GM19397 (cell line): ENCODE results near the gene LYSET.
A peak's percentile ranks its signal among the peaks of the same experiment; 100 is the strongest.
"Not testable (repeated sequence)": the region's sequence is repeated elsewhere in the genome, so short reads cannot be mapped to it uniquely, and the experiment has no call there.

Experiments used
- ATAC-seq: cut with Tn5 transposase; IDR thresholded peaks from one replicate; pipeline ENCODE4 v1.9.1; 2021; ENCODE audit warnings: mild to moderate bottlenecking, moderate library complexity; ENCODE audit not compliant: unreplicated experiment

LYSET gene

DNA sequence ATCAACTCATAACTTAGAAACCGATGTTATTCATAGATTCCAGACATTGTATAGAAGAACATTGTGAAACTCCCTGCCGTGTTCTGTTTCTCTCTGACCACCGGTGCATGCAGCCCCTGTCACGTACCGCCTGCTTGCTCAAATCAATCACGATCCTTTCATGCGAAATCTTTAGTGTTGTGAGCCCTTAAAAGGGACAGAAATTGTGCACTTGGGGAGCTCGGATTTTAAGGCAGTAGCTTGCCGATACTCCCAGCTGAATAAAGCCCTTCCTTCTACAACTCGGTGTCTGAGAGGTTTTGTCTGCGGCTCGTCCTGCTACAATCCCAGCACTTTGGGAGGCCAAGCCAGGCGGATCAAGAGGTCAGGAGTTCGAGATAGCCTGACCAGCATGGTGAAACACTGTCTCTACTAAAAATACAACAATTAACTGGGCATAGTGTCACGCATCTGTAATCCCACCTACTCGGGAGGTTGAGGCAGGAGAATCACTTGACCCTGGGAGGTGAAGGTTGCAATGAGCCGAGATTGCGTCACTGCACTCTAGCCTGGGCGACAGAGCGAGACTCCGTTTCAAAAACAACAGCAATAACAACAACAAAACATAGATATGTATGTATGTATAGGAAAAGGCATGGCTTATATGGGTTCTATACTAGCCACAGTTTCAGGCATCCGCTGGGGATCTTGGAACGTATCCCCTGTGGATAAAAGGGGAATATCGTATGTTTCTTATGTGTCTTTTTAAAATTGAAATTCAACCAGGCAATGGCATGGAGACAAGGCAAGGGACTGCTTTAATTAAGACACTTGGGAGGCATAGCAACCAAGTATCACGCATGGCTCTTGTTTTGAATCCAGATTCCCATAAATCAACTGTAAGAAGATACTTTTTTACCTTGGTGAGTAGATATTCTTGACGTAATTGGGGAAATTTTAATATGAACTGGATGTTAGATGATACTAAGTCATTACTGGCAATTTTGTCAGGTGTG, 19.5 kb upstream of the LYSET start:
- not testable (repeated sequence) for ATAC-seq

DNA sequence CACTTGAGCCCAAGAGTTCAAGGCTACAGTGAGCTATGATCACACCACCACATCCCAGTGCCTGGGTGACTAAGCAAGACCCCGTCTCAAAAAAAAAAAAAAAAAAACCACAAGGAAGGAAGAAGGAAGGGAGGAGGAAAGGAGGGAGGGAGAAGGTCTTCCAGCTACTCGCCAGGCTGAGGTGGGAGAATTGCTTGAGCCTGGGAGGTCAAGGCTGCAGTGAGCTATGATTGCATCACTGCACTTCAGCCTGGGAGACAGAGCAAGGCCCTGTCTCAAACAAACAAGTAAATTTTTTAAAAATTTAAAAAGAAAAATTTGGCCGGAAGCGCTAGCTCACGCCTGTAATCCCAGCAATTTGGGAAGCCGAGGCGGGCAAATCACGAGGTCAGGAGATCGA, 16.5 kb upstream of the LYSET start:
- not testable (repeated sequence) for ATAC-seq

DNA sequence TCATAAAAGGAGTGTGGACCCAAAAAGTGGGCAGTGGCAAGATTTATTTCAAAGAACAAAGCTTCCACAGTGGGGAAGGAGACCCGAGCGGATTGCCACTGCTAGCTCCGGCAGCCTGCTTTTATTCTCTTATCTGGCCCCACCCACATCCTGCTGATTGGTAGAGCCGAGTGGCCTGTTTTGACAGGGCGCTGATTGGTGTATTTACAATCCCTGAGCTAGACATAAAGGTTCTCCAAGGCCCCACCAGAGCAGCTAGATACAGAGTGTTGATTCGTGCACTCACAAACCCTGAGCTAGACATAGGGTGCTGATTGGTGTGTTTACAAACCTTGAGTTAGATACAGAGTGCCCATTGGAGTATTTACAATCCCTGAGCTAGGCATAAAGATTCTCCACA, 15.5 kb upstream of the LYSET start:
- ATAC-seq = not testable (repeated sequence)

DNA sequence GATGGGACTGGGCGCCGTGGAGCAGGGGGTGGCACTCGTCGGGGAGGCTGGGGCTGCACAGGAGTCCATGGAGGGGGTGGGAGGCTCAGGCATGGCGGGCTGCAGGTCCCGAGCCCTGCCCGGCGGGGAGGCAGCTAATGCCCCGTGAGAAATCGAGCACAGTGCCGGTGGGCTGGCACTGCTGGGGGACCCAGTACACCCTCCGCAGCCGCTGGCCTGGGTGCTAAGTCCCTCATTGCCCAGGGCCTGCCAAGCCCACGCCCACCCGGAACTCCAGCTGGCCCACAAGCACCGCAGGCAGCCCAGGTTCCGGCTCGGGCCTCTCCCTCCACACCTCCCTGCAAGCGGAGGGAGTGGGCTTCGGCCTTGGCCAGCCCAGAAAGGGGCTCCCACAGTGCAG, 15.0 kb upstream of the LYSET start:
- ATAC-seq = not testable (repeated sequence)

GRCh38 chr14:93171376-93171775, 13.7 kb upstream of the LYSET start:
- no peak for ATAC-seq

DNA sequence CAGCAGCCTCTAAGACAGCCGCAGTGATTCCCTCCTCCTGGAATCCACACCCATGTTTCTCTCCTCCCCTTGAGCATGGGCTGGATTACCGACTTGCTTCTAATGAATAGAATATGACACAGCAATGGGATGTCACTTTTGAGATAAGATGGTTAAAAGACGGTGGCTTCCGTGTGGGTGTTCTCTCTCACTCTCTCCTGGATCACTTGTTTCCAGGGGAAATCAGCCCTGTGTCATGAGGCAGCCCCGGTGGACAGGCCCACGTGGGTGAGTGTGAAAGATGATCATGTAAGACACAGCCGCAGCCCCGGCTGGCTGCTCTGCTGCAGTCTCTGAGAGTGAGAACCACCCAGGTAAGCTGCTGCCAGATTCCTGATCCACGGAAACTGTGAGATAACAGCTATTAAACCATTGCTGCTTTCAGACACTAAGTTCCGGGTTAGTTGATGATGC, 11.1 kb upstream of the LYSET start:
- no peak for ATAC-seq

- not testable (repeated sequence) for ATAC-seq
Observed at GRCh38 chr14:93174731-93175130, 10.4 kb upstream of the LYSET start.

DNA sequence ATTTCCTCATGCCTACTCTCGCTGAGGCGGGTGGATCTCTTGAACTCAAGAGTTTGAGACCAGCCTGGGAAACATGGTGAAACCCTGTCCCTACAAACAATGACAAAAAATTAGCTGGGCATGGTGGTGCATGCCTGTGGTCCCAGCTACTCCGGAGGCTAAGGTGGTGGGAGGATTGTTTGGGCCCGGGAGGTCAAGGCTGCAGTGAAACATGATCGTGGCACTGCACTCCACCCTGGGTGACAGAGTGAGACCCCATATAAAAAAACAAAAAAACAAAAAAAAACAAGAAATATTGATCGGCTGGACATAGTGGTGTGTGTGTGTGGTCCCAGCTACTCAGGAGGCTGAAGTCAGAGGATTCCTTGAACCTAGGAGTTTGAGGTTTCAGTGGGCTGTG, 9.6 kb upstream of the LYSET start:
- ATAC-seq = no peak

DNA sequence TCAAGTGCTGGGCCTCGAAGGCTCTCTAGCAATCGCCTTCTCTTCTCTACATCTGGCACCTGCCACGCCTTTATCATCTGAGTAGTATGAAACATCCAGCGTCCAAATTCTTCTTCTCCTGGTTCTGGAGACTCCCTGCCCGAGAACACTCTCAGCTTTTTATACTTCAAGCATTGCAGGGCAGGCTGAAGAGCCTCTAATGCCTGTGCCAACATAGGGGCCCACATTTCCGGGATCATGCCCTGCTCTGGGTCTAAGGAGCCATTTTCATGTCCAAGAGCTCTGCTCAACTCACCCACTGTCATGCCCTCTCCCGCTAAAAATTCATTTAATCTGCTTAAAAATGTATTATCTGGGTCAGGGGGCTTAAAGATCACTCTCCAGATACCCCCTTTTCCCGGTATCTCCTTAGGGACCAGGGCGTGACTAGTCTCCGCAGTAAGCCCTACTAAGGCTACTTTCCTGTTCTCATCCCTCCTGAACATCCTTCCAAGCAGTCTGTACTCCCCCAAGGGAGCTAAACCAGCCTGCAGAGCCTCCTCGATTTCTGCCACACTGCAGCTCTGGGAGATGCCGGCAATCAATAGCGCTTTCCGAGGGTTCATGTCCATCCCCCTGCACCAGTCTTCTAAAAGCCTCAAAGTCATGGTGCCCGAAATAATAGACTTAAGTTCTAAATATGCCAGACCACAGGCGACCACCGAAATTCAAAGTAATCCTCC, 1.4 kb upstream of the LYSET start:
- ATAC-seq = no peak

DNA sequence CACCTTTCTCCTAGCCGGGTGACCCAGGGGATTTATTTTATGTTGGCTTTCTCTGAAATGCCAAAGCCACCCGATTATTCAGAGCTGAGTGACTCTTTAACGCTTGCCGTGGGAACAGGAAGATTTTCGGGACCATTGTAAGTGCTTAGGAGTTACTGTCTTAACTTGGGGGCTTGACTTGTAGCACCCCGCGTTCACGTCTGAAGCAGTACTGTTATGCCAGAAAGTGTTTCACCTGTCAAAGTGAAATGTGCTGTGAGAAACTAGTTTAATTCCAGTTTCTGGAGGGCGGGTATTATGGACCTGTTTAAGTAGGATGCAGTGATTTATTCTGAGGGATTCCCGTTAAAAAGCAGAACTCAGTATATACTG, 218 bp downstream of the LYSET start:
- no peak for ATAC-seq

- no peak for ATAC-seq
Observed at GRCh38 chr14:93186466-93186865, 1.3 kb downstream of the LYSET start.

- no peak for ATAC-seq
Observed at GRCh38 chr14:93186956-93187355, 1.8 kb downstream of the LYSET start.

- no peak for ATAC-seq
Observed at GRCh38 chr14:93195316-93195999, 10.3 kb downstream of the LYSET start.

- ATAC-seq = no peak
Observed at GRCh38 chr14:93199031-93199430, 13.9 kb downstream of the LYSET start.

GRCh38 chr14:93200553-93200952, 15.4 kb downstream of the LYSET start:
- ATAC-seq = no peak

DNA sequence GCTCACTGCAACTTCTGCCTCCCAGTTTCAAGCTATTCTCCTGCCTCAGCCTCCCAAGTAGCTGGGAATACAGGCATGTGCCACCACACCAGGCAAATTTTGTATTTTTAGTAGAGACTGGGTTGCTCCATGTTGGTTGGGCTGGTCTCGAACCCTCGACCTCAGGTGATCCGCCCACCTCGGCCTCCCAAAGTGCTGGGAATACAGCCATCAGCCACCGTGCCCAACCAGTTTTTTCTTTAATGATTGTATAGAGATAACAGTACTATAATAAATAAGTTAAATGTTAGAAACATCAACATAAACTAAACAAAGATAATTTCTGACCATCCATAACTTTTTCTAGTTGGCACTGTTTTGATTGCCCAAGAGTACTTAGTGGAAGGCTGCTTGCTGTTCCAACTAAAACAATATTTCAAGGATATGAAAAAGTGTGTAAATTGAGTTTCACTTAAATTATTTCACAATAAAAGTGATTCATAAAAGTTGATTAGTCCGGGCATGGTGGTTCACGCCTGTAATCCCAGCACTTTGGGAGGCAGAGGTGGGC, 16.1 kb downstream of the LYSET start:
- no peak for ATAC-seq

- peak; percentile 85 for ATAC-seq
Observed at GRCh38 chr14:93206793-93207467, 21.8 kb downstream of the LYSET start, which contains the start of the genes GON7 and UBR7. GON7 (minus strand) TSS chr14:93207065; CDS start chr14:93207037, 28 bp downstream. UBR7 (plus strand) TSS chr14:93207256; CDS start chr14:93207292, 36 bp downstream.

DNA sequence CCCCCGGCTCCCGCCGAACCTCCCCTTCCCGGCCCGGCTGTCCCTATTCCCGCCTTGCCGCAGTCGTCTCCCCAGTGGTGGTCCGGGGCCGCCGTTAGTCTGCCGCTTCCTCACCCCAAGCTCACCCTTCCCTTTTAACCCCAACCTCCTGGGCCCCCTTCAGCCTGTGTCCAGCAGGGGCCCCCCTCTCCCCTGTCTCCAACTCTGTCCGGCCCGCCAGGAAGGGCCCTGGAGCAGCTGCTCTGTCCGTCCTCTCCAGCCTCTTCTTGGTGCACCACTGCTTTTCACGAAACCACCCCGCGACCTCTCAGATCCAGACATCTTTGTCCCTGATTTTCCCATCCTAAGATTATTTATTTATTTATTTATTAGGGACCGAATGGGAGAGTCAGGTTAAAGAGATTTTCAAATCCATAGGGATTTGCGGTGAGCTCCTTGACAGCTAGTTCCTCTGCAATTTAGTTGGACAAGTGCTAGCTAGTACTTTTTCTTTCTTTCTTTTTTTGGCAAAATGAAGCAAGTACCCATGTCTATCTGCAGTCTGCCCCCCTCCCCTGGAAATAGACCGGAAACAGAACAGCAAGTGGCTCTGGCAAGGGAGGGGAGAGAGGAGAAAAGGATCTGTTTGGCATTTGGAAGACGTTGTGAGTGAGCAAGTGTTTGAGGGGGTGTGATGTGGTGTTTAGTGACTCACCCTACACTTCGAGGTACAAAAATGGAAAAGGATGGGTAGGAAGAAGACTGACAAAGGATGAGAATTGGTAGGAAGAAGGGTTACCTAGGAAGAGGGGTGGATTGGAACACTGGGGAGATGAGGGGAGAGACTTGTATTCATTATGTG, 22.6 kb downstream of the LYSET start:
- ATAC-seq = peak; percentile 36

DNA sequence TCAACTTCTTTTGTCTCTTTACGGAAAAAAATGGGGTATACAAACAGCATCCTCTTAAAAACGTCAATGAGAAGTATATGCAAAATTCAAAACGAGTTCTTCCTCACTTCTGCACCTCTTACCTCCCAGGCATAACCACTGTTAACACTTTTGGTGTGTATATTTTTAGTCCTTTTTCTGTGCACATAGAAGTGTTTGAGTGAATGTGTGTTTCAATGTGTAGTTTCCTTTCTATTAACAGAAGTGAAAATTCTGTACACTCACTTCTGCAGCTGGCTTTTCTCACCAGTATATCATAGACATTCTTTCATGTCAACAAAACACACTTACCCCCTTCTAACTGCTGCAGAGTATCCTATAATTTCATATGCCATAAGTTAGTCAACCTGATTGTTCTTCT, 27.3 kb downstream of the LYSET start:
- peak; percentile 64 for ATAC-seq
